DMS153 treated with DMSO at 0.1 percent for 48 hours (cell line): ENCODE measurements around the gene CFAP74.

Experiments
- DNase-seq: peaks from one replicate; lab custom pipeline; 2025; ENCODE audit not compliant: unreplicated experiment; lab: John Stamatoyannopoulos, UW

CFAP74 gene

DNA sequence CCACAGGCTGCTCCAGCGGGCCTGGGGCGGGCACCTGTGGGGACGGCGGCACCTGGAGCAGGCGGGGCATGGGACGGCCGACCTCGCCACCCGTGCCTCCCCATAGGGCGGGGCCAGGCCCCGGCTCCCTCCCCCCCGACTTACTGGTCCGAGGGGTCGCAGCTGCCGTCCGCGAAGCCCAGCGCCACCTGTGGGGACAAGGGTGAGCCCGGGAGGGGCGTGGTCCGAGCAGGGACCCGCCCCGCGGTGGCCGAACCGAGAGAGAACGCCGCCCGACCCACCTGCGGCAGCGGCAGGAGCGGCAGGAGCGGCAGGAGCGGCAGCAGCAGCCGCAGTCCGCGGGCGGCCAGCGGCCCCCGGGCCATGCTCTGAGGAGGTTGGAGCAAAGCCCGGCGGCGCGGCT is 84.7 kb downstream of the CFAP74 start, which contains the start of gene TMEM52:
Gene TMEM52 (minus strand): TSS at position 379 of the 403 bp plus-strand sequence. CDS start 14 bp downstream, at position 365.
- no peak for DNase-seq

DNA sequence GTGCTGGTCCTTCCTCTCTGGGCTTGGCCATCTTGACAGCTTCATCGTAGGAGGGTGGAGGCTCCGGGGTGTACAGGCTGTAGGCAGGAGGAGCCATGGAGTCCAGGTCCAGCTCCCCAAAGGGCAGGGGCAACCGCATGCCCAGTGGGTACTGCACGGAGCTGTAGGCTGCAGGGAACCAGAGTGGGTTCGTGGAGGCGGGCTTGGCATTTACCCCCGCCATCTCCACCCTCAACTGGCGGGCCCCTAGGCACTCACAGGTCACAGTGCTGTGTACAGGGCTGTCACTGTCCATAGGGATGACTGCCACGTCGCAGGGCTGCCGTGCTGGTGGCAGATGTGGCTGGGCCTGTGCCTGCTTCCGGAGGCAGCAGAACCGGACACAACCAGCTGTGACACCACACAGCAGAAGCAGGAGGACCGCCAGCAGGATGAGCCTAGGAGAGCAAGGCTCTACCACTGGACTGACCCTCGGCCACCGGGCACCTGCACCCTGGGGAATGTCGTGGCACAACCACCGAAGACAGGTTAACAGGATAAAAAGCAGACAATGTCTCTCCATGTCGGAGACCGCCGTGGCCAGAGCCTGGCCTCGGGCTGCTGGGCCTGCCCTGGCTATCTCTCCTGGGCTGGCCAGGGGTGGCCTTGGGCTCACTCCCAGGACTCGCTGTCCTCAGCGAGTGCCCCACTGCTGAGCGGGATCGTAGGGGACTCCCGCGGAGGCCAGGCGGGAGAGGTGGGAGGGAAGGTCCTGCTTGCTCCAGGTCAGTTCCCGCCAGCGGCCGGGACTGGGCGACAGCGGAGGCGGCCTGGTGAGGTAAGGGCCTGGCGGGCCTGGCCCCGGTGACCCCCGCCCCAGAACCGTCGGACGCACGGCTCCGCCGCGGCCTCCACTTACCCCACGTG is 85.3 kb downstream of the CFAP74 start:
- no peak for DNase-seq

DNA sequence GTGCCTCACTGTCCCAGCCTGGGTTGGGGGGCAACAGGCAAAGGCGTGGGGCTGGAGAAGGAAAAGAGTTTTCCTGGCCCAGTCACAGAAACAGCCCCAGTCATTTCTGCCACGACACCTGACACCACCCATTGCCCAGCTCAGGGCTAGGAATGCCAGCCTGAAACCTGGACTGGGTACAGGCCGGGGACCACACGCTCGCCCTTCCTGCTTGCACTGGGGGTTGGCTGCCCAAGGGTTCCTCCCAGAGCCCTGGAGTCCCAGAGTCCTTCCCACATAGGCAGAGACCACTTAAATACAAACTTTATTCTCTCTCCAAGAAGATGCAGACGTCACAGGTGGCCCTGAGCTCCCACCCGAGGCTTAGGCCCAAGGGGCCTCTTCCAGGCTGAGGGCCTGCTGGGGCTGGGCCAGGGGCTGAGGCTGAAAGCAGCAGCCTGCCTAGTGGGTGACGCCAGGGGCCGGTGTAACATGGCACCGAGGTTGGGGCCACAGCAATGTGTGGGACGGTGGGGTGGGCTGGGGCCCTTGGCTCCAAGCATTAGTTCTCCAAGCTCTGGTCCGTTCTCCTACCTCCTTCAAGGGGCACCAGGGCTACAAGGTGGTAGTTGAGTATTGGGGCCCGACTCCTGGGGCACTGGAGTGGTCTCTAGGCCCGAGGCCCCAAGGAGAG is 86.1 kb downstream of the CFAP74 start:
- no peak for DNase-seq

DNA sequence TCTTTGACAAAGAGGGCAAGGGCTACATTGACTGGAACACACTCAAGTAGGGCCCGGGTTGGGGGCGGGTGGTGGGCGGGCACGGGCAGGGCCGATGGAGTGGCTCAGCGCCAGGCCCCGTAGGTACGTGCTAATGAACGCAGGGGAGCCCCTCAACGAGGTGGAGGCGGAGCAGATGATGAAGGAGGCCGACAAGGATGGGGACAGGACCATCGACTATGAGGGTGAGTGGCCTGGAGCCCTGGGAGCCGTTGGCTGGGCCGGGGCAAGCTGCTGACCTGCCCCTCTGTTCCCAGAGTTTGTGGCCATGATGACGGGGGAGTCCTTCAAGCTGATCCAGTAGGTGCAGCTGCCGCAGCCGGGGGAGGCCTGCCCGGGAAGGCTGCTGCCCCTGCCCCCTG is 86.7 kb downstream of the CFAP74 start:
- no peak for DNase-seq

DNA sequence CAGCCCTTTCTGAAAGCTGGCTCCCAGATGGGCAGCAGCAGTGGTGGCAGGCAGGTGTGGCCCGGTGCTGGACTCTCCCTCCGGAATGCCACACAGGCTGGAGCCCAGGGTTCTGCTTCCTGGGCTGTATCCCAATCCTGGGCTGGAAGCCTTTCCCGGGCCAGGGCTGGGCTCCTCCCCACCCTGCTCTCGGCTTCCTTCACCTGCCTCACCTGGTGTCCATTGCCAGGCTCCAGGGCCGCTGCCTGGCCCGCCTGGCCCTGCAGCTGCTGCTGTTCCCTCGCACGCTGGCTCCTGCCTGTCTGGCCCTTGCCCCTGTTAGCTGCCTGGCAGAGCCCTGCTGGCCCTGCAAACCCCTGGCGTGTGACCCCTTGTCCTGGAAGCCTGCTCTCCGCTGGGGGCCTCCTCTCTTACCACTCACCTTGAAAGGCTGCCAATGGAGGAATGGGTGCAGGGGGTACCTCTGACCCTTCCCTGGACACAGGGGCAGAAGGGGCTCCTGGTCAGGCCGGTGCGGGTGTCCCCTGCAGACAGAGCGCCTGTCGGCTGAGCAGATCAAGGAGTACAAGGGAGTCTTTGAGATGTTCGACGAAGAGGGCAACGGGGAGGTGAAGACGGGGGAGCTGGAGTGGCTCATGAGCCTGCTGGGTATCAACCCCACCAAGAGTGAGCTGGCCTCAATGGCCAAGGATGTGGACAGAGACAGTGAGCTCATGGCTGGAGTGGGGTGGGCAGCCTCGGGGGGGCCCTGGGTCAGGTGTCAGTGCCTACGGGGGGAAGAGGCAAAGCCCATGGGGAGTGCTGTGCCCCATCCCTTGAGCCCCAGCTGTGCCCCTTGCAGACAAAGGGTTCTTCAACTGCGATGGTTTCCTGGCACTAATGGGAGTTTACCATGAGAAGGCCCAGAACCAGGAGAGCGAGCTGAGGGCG is 87.4 kb downstream of the CFAP74 start:
- DNase-seq = no peak

DNA sequence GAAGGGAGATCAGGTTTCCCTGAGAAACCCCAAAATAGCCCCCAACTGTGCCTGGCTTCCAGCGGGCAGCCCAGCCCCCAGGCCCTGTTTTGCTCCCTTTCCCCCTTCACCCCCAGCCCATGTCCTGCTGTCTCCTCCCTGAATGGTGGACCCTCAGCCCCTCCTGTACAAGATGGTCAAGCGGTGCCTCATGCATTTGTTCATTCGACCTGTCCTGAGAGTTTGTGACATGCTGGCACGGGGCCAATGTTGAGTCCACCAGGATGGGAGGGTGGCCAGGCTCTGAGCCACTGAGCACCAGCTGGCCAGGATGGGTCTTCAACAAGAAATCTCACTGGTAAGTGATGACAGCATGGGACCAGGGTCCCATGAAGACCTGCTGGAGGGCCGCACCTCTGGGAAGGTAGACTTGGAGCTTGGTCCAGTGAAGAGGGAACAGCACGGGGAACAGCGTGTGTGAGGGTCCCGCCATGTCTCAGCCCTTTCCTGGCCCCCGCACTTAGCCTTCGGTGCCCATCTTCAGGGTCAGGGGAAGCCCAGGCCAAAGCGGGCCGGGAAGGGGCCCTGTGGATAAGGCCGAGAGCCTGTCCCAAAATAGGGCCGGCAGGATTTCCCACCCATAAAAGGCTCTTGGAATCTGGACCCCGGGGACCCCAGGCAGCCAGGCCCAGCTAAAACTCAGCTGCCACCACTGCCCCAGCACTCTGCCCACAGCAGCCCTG is 88.5 kb downstream of the CFAP74 start, which contains the start of gene CALML6:
Gene CALML6 (plus strand): TSS at position 290 of the 722 bp plus-strand sequence. CDS start 21 bp downstream, at position 311.
- DNase-seq = no peak

DNA sequence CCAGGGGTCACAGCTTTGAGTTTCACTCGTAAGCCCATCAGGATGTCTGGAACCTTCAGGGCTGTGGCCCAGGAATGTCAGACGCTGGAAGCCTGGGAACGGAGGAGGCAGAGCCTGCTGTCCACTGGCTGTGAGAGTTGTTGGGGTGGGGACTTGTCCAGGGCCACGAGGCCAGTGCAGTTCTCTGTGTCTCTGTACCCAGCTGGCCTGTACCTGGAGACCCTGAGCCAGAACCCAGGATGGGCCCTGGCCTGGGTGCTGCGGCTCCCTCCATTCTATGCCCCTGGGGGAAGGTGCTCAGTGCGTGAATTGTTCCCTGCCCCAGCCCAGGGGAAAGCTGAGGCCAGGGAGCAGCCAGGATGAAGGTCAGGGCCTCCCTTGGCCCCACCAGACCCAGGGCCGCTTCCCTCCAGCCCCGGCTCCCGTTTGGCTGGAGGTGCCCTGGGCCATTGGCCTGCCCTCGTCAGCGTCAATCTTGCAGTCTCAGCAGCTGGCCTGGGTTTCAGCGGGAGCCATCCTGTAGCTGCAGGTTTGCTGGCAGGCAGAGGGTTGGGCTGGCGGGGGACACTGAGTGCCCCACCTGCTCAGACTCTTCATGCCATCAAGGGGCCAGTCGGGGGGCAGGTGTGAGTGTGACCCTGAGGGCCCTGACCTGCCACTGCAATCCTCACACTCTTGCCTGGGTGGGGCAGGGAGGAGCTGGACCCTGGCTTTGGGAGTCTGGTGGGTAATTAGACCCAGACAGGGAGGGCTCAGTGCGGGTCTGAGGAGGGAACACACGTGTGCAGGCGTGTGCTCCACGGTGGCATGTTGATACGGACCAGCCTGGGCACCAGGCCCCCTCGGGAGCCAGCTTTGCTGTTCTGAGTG is 89.2 kb downstream of the CFAP74 start:
- DNase-seq = no peak

DNA sequence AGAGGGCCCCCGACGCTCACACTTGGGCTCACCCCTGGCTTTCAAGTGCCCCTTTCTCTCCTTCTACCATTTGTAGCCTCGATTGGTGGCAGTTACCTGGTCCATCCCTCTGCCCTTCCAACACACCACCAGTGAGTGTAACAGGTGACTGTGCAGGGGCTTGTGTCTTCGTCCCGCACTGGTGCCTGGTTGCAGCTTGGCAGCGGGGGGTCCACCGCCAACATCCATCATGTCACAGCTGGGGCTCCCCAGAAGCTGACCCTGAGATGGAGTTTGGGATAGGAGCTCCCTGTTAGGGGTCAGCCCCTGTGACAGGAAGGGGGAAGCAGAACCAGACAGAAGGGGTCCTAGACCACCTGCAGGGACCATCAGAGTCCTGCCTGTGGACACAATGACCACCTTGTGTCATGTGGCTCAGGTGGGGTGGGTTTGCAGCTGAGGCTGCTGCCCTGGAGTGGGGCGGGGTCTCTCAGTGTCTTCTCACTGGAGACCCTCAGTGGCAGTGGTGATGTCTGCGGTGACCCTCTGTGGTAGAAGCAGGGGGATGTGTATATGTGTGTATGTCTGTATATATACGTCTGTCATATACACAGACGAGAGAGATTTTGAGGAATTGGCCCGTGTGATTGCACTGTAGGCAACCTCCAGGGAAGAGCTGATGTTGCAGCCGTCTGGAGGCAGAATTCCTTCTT is 92.1 kb downstream of the CFAP74 start:
- DNase-seq = no peak

DNA sequence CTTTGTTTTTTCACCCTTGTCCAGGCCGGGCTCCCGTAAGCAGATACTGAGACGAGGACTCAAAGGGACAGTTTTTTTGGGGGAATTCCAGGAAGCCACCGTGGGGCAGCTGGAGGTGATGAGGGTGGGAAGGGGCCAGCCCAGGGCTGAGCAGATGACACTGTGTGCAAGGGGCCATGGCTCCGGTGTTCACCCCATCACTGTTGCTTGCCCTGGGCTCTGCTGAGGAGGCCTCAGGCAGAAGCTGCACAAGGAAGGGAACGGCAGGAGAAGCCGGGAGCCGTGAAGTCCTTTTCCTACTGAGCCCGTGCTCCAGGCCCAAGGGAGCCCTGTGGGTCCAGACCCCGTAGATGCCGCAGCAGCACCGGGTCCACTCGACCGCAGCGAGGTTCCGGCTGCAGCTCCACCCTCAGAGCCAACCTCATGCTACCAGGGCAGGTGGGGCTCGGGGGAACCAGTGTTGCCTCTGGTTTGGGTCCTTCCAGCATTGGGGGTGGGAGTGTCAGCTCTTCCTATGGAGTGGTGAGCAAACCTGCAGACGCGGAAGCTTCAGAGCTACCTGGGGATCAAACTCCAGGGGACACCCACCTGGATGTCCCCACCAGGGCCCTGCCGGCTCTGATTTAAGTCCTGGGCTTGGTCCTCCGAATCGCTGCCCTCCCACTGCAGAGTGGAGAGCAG is 92.8 kb downstream of the CFAP74 start:
- DNase-seq = no peak

DNA sequence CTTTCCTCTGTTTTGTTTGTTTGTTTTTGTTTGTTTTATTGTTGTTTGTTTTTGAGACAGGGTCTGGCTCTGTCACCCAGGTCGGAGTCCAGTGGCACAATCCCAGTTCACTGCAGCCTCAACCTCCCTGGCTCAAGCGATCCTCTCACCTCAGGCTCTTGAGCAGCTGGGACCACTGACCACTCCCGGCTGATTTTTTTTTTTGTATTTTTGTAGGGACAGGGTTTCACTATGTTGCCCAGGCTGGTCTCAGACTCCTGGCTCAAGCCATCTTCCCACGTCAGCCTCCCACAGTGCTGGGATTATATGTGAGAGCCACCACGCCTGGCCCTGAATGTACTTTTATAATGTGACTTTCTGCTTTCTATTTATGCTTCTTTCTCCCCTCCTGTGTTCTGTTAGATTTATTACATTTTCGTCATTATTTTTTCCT is 93.5 kb downstream of the CFAP74 start:
- DNase-seq = no peak

DNA sequence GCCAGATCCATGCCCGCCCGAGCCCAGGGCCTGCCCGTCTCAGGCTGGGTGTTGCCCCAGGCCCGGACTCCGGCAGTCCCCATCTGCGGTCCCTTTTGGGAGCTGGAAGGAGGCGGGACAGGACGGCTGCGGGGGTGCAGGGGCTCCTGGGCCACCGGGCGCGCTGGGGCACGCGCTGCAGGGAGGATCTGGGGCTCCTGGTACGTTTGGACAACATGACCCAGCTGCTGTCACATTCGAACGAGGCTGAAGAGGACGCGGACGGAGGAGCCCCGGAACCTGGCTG is 95.1 kb downstream of the CFAP74 start:
- DNase-seq = no peak

DNA sequence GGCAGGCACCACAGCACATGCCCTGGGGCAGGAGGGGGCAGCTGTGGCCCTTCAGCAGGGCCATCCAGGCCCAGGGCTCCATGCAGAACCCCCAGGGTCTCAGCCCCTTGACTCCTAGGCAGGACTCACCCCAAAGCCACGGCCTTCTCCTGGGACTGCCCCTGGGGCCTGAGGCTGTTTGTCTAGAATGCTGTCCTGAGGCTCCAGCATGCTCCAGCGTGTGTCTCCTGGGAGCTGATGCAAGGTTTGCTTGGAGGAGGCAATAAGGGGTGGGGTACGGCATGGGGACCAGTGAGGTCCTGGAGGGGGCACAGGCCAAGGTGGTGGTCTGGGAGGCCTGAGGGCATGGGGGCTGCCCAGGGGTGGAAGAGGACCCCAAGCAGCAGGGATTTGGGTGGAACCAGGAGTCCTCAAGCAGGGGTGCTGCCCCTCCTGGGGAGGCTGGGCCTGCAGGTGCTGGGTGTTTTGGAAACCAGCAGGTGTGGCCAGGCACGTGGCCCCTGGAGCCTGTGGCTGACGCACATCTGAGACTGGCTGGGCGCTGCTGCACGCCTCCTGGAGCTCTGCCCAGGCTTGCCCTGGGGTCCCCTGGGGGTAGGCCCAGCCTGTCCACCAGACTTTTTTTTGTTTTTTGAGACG is 96.4 kb downstream of the CFAP74 start:
- DNase-seq = peak; percentile 95

DNA sequence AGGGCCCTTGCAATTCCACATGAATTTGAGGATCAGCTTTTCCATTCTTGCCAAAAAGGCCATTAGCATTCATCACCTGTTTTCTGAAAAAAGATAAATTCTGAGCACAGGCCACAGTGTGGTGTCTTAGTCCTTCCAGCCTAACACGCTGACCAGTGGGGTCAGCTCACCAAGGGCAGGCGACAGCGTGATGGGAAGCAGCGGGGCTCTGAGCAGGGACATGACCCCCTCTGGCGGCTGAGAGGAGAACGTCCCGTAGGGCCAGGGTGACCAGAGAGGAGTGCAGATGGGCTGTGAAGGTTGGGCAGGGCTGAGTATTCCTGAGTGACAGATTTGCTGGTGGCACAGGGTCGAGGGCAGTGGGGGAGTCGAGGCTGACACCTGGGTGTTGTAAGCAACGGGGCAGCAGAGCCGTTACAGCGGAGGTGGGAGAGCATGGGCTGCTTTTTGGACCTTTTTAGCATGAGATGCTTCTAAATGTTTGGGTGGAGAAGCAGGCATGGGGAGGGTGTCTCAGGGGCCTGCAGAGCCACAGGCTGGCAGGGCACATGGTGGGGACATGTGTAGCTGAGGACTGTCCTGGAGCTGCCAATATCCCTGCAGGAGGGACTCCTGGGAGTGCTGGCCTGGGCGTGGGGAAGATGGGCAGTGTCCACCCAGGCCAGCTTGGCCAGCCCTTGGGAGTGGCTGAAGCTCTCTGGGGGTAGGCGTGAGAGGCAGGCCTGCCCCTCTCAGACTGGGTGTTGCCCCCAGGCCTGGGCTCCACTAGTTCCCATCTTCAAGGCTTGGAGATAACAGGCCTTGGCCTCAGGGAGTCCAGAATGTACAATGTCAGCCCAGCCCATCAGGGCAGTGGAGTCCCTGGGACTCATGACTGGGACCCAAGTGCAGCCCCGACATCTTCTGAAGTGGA is 97.1 kb downstream of the CFAP74 start:
- peak; percentile 97 for DNase-seq

DNA sequence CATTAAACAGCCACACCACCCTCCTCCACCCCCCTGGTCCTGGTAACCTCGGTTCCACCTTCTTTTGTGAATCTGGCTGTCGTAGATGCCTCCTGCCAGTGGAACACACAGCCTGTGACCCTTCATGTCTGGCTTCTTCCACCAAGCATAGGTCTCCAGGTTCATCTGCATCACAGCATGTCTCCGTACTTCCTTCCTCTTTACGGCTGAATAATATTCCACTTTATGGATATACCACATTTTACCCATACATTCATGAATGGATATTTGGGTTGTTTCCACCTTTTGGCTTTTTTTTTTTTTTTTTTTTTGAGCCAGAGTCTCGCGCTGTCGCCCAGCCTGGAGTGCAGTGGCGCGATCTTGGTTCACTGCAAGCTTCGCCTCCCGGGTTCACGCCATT is 100.4 kb downstream of the CFAP74 start:
- DNase-seq = no peak

DNA sequence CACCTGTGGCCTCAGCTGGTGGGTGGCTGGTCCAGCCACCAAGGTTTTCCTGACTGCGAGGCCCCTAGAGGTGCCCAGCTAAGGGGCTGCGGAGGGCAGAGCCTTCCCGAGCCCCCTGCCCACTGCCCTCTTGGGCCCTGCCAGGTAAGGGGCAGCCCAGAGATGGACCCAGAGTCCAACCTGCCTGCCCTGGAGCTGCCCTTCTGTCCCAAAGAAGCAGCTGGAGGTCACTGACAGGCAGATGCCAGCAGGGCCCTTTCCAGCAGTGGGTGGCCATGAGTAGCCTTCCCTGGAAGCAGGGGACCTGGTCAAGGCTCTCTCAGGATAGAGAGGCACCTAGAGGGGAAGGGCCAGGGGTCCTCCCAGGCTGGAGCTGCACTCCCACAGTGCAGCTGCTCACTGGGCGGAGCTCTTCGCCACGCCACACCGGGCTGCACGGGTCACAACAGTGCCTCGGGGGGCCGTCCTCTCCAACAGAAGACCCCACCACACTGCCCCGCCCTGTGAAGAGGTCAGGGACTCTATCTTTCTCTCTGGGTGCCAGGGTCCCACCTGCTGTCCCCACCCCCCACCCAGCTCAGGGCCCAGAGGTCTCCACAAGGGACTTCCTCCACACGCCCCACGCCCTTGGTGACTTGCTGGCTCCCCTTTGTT is 101.8 kb downstream of the CFAP74 start:
- no peak for DNase-seq

DNA sequence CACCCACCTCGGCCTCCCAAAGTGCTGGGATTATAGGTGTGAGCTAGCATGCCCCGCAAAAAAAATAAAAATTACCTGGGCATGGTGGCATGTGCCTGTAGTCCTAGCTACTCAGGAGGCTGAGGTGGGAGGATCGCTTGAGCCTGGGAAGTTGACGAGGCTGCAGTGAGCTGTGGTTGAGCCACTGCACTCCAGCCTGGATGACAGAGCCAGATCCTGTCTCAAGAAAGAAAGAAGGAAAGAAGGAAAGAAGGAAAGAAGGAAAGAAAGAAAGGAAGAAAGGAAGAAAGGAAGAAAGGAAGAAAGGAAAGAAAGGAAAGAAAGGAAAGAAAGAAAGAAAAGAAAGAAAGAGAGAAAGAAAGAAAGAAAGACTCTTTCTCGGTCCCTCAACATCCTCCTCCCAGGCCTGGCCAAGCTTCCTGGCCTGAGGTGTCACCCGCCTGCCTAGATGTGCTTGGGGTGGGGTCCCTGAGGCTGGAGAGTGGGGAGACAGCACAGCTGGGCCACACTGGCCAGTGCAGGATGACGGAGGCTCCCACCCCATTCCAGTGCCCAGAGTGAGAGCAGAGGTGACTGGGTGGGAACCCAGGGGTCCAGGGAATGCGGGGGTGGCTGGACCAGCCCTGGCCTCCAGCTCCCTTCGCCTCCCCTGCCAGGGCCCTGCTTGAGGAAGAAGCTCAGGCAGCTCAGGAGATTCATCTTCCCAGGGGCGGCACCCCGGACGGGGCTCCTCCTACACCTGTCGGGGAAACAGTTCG is 102.5 kb downstream of the CFAP74 start:
- DNase-seq = no peak
